Measurements from ENCODE around the gene TMEM151B. TPM values are rescaled to one million over a fixed set of nuclear protein-coding genes. Genes with fewer than 3 reads are reported as not detected.

Gene TMEM151B
- total RNA-seq, 1 donor from 2014 or later: not detected

DNA sequence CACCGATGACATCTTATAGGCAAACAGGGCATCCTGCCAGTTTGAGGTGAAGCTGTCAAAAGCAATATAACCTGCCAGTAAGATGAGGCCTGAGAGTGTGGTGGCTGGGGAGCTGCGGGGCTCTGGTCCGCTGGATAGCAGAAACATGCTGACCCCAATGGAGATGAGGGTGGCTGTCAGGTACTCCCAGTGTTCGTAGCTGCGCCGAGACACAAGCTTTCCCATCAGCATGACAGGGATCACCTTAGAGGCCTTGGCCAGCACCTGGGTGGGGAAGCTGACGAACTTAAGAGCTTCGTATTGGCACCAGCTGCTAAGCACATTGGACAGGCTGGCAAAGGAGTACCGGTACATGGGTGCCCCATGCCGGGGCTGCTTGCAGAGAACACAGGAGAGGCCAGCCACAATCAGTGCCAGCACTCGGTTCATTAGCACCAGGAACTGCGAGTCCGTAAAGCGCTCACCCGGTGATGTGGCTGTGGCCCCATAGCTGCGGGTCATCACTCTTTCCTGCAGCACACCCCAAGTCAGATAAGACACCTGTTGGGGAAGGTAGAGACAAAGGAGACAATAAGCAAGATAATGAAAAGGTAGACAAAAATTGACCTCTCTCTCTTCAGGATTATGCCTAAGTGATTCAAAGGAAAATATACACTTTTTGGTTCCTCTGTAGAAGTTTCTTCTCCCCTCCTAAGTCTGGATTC is 15.0 kb upstream of the TMEM151B start:
- Mint-ChIP-seq H3K27me3 (no peaks in the 10 kb centered on the region), H3K9me3 (no peaks in the 10 kb centered on the region), H3K4me1 (peaks cover 87% of the 10 kb centered on the region), H3K36me3 (ENCODE audit: low read depth) (peaks cover 91% of the 10 kb centered on the region), H3K4me3 (peak overlapping the region; percentile 92), H3K27ac (peak overlapping the region; percentile 93)
- CTCF ChIA-PET: interaction anchor here (0.8 to 2.3 kb wide), 4 partner anchors 8 to 50 kb away, joined by 3 to 12 read pairs (median 5); no protein-coding TSS in a partner anchor
- intact Hi-C loops (cut with micrococcal nuclease): no loop called here
- TF ChIP-seq, protein P1, sequence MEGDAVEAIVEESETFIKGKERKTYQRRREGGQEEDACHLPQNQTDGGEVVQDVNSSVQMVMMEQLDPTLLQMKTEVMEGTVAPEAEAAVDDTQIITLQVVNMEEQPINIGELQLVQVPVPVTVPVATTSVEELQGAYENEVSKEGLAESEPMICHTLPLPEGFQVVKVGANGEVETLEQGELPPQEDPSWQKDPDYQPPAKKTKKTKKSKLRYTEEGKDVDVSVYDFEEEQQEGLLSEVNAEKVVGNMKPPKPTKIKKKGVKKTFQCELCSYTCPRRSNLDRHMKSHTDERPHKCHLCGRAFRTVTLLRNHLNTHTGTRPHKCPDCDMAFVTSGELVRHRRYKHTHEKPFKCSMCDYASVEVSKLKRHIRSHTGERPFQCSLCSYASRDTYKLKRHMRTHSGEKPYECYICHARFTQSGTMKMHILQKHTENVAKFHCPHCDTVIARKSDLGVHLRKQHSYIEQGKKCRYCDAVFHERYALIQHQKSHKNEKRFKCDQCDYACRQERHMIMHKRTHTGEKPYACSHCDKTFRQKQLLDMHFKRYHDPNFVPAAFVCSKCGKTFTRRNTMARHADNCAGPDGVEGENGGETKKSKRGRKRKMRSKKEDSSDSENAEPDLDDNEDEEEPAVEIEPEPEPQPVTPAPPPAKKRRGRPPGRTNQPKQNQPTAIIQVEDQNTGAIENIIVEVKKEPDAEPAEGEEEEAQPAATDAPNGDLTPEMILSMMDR (IDR thresholded peaks at IDR 0.05): no peak
- POLR2A ChIA-PET: interaction anchor here (1.2 to 13.7 kb wide), 4 partner anchors 10 to 31 kb away, joined by 3 to 549 read pairs (median 40); partner anchors contain the start of genes HSP90AB1, NFKBIE and SLC29A1
- DNase-seq: no peak
- ATAC-seq (ENCODE audit: low read depth): no peak

DNA sequence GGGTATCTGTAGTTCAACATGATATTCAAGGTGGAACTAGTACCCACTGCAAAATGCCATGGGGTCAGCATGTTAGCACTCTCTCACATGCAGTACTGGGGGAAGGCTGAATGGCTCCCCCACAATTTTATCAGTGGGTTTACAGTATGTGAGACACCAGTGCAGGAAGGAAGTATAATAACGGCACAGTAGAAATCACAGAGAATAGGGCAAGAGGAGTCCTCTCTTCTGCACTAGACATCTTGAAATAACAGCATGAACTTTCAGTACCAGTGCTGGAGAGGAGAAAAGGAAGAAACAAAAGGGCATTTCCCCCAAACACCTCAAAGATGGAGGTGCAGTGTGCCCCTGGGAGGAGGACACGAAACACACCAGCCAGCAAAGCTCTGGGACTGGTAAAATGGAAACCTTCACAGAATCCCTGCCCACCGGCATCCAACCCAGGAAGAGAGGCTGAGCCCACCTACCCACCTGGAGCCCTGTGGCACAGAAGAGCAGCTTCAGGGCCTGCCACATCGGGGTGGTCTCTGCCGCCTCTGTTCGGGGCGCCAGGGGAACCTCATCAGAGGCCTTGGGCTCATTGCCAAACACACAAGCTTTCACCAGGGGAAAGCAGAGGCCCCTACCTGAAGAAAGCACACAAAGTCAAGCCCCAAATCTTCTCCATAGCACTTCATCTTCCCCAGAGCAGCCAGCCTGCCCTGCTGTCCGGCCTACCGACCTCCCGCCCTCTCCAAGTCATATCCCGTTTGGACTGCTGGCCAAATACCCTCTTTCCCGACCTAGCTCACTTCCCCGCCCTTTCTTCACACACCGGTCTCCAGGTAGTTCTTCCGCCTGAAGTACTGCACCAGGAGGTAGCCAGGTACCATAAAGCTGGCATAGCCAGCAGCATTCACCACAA is 14.1 kb upstream of the TMEM151B start:
- Mint-ChIP-seq H3K36me3 (ENCODE audit: low read depth) (peaks cover 91% of the 10 kb centered on the region), H3K4me3 (peak overlapping the region; percentile 92), H3K4me1 (peaks cover 87% of the 10 kb centered on the region), H3K9me3 (no peaks in the 10 kb centered on the region), H3K27ac (peak overlapping the region; percentile 93), H3K27me3 (no peaks in the 10 kb centered on the region)
- DNase-seq (no peak), ATAC-seq (ENCODE audit: low read depth) (no peak)
- TF ChIP-seq, protein P1 (IDR thresholded peaks at IDR 0.05): no peak
- intact Hi-C loops (cut with micrococcal nuclease): no loop called here
- ChIA-PET CTCF (interaction anchor here (0.7 to 1.9 kb wide), 10 partner anchors 9 to 83 kb away, joined by 3 to 11 read pairs (median 4); partner anchors contain the start of gene HSP90AB1), POLR2A (interaction anchor here (1.0 to 13.7 kb wide), 12 partner anchors 9 to 627 kb away, joined by 3 to 549 read pairs (median 4); partner anchors contain the start of genes AARS2, CDC5L, GTPBP2 and HSP90AB1)

DNA sequence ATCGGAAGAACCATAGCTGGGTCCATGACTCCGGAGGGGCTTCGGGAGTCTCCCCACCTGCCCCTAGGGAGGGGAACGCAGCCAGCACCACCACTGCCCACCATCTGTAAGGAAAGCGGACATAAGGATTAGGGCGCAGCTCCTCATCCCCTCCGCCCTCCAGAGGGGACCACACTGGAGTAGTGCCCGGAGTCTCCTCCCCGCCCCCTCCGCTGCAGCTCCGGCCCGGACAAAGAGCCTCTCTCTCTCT is 13.6 kb upstream of the TMEM151B start:
- DNase-seq (no peak), ATAC-seq (ENCODE audit: low read depth) (no peak)
- TF ChIP-seq, protein P1 (IDR thresholded peaks at IDR 0.05): no peak
- peaks cover 91% of the 10 kb centered on the region for H3K36me3 Mint-ChIP-seq (ENCODE audit: low read depth)
- intact Hi-C loops (cut with micrococcal nuclease): loop anchor here (1.0 kb wide), 2 partner anchors 9 kb away; partner anchors contain the start of genes HSP90AB1 and NFKBIE
- ChIA-PET POLR2A (interaction anchor here (0.5 to 13.7 kb wide), 13 partner anchors 8 to 627 kb away, joined by 3 to 549 read pairs (median 4); partner anchors contain the start of genes AARS2, CDC5L, GTPBP2 and HSP90AB1), CTCF (interaction anchor here (0.7 to 1.9 kb wide), 11 partner anchors 9 to 84 kb away, joined by 3 to 11 read pairs (median 3); partner anchors contain the start of gene HSP90AB1)
- no peaks in the 10 kb centered on the region for H3K9me3 Mint-ChIP-seq
- no peaks in the 10 kb centered on the region for H3K27me3 Mint-ChIP-seq
- H3K4me3 Mint-ChIP-seq: peak overlapping the region; percentile 92
- H3K4me1 Mint-ChIP-seq: peaks cover 88% of the 10 kb centered on the region
- H3K27ac Mint-ChIP-seq: peak overlapping the region; percentile 93

DNA sequence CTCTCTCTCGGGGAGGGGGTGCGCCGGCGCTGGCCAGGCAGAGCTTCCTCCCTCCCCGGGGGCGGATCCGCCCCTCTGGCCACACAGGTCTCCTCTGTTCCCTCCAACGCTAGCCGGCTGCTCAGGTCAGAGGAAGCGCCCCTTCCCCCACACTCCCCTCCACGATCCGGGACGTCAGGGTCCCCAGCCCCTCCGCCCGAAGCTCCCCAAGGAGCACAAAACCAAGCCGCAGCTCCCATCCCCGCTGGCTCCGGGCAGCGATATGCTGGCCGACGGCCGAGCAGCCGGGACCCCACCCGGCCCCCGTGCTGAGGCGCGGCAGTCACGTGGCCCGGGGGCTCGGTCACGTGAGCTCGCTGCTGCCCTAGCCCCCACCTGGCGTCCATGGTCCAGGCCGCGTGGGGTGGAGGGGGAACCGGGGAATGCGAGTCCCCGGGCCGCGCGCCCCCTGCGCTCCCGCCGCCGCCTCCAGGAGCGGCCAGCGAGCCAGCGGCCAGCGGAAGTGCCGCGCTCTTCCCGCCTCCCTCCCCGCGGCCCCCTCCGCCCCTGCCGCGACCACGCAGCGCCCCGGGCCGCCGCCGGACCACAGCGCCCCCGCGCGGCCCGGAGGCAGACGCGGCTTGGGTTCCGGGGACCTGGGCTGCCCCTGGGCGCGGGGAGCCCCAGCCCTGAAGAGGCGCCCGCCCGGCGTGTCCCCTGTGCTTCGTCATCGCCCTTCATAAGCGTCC is 13.1 kb upstream of the TMEM151B start, which contains the start of gene SLC35B2:
Gene SLC35B2 (minus strand): TSS at position 504 of the 728 bp plus-strand sequence. CDS start 118 bp downstream, at position 386.
- H3K27me3 Mint-ChIP-seq: no peaks in the 10 kb centered on the region
- POLR2A ChIA-PET: interaction anchor here (0.5 to 13.7 kb wide), 13 partner anchors 8 to 628 kb away, joined by 3 to 549 read pairs (median 4); partner anchors contain the start of genes AARS2, CDC5L, GTPBP2 and HSP90AB1
- H3K9me3 Mint-ChIP-seq: no peaks in the 10 kb centered on the region
- peak within 1 kb of the TSS; percentile 99 for H3K27ac Mint-ChIP-seq
- intact Hi-C loops (cut with micrococcal nuclease): loop anchor here (1.0 kb wide), 2 partner anchors 8 to 10 kb away; partner anchors contain the start of genes HSP90AB1 and NFKBIE
- CTCF ChIA-PET: interaction anchor here (0.7 to 1.9 kb wide), 11 partner anchors 10 to 84 kb away, joined by 3 to 11 read pairs (median 3); partner anchors contain the start of gene HSP90AB1
- peaks cover 88% of the 10 kb centered on the region for H3K4me1 Mint-ChIP-seq
- H3K4me3 Mint-ChIP-seq: peak within 1 kb of the TSS; percentile 92
- DNase-seq (peak; percentile 74), ATAC-seq (ENCODE audit: low read depth) (peak; percentile 53)
- H3K36me3 Mint-ChIP-seq (ENCODE audit: low read depth): peaks cover 91% of the 10 kb centered on the region
- TF ChIP-seq, protein P1 (IDR thresholded peaks at IDR 0.05): no peak
